Heart right ventricle (tissue), 16 donors: Measurements from ENCODE around the gene DTNBP1. TPM values are rescaled to one million over a fixed set of nuclear protein-coding genes. Genes with fewer than 3 reads are reported as not detected.

Source experiments
- ATAC-seq, 8 donors: fragments of 200-7000 bp; cut with Tn5 transposase; one replicate each; pipeline ENCODE4 v1.9.1; 2020; ENCODE audit warnings: mild to moderate bottlenecking in 8 of 8, moderate library complexity in 8 of 8, moderate number of reproducible peaks in 1 of 8
- DNase-seq, 2 donors: peaks; one replicate each; pipeline ENCODE4 v3.0.0-alpha.2; 2020
- H3K27ac ChIP-seq, 10 donors: fragments of 200-600 bp; sonication (generic) in 2 of 10; one replicate each; pipeline versions ENCODE4 v1.5.0 to v1.8.0; 2020 to 2022; ENCODE audit warnings: mild to moderate bottlenecking in 3 of 10
- H3K27me3 ChIP-seq, 7 donors: fragments of 200-600 bp; one replicate each; pipeline ENCODE4 v1.8.0; 2021 to 2022; ENCODE audit warnings: mild to moderate bottlenecking in 2 of 7
- H3K36me3 ChIP-seq, 9 donors: fragments of 200-600 bp; sonication (generic) in 1 of 9; one replicate each; pipeline versions ENCODE4 v1.5.0 to v1.8.0; 2020 to 2022; ENCODE audit warnings: mild to moderate bottlenecking in 2 of 9
- H3K4me1 ChIP-seq, 9 donors: fragments of 200-600 bp; sonication (generic) in 1 of 9; one replicate each; pipeline versions ENCODE4 v1.5.0 to v1.8.0; 2020 to 2022; ENCODE audit warnings: mild to moderate bottlenecking in 4 of 9
- H3K4me3 ChIP-seq, 10 donors: fragments of 200-600 bp; sonication (generic) in 2 of 10; one replicate each; pipeline versions ENCODE4 v1.5.0 to v1.8.0; 2020 to 2022; ENCODE audit warnings: mild to moderate bottlenecking in 7 of 10, moderate library complexity in 2 of 10
- H3K9me3 ChIP-seq, 11 donors: fragments of 200-600 bp in 10 of 11; sonication (generic) in 2 of 11; one replicate each; pipeline versions ENCODE4 v1.5.0 to v1.8.0; 2013 to 2022; ENCODE audit warnings: mild to moderate bottlenecking in 2 of 11, control low read depth in 1 of 11, moderate library complexity in 1 of 11
- CTCF ChIP-seq, 9 donors: fragments of 200-600 bp; sonication (generic) in 2 of 9; IDR thresholded peaks; one replicate each; pipeline versions ENCODE4 v1.5.0 to v1.8.0; 2021 to 2022; ENCODE audit warnings: antibody characterized with exemption in 9 of 9, mild to moderate bottlenecking in 5 of 9, moderate library complexity in 1 of 9
- WGBS, 2 donors: extraction: QIAGEN DNeasy Blood & Tissue Kit; methylation state at CpG; one replicate each; pipeline ENCODE4 v1.1.7; 2013; ENCODE audit warnings: inconsistent platforms in 1 of 2; 5-methylcytosine and 5-hydroxymethylcytosine counted together
- intact Hi-C, 10 donors: fragments of 100-400 bp; cut with DNase I; formaldehyde crosslinking; loops; one replicate each; pipeline versions ENCODE4 v1.11.1 to v1.14.2; 2022
- polyA plus RNA-seq, 2 donors: library from polyadenylated mRNA; stranded (reverse); fragments of 200-250 nt; gene quantifications; one replicate each; pipeline ENCODE4 v1.2.3, GENCODE V29; 2013
- total RNA-seq, 10 donors: library from RNA; stranded (reverse); fragmentation: NEBNext Ultra II Directional in 3 of 10; extraction: Animal tissue kit (Norgen Biotek cat#: 25700) in 3 of 10; gene quantifications; one replicate each; pipeline versions ENCODE4 v1.2.1 to v1.2.4, GENCODE V29; 2021 to 2023
- donor health status: Arrhythmogenic right ventricular cardiomyopathy.
- donor health status: ischemic (EF 13 %, LVEDD 7.1; RV severe dilation, severe dysfunction).
- donor health status: healthy with polysubstance abuse.
- donor health status: DM: no; HTN: yes; CAD: no.
- donor health status: DM: no; HTN: no; CAD: no.
- donor health status: ischemic (EF 25% LVEDD 6.9; RV normal size, moderate dysfunction).
- donor health status: ischemic (EF 25% LVEDD 5.7; RV mildly dilated, moderate dysfunction).
- donor health status: healthy.
- donor health status: DM: yes; HTN: yes; CAD: no.
- donor health status: Ischemic cardiomyopathy.
- donor health status: ischemic (EF 35%, LVEDD 5.7; RV mildly dilated, moderate dysfunction).
- donor health status: nonischemic (EF 11% LVEDD 7.7; RV severe dilation, severe dysfunction).
- donor health status: DM: yes; HTN: yes; CAD: no.
- donor health status: PGD.
- donor health status: ischemic (EF 29% LVEDD 5.4; RV normal size, mild dysfunction).
- donor health status: nonischemic (EF 23%, LVEDD 6.1; RV moderate dilation, normal function).

DTNBP1 gene
- total and polyA plus RNA-seq, 12 donors: 5.0 to 27.5 (median 18.4) TPM

GRCh38 chr6:15510536-15511247 lies 152.1 kb downstream of the DTNBP1 start:
- H3K36me3 ChIP-seq: peaks cover 0 to 90% (median 29%) of the 10 kb centered on the region in 9 donors
- no peak for ATAC-seq
- WGBS, 2 donors: 76 to 84% methylated on average over 16 of the region's 16 CpGs

GRCh38 chr6:15510121-15510520 lies 152.7 kb downstream of the DTNBP1 start:
- TF ChIP-seq CTCF (IDR thresholded peaks at IDR 0.05): no peak
- Histone ChIP-seq H3K36me3 (peaks cover 0 to 85% (median 29%) of the 10 kb centered on the region in 9 donors), H3K4me1 (peaks cover 10 to 37% (median 24%) of the 10 kb centered on the region in 9 donors), H3K4me3 (no peak overlapping the region), H3K9me3 (no peaks in the 10 kb centered on the region), H3K27ac (no peak overlapping the region), H3K27me3 (no peaks in the 10 kb centered on the region)
- ATAC-seq (no peak), DNase-seq (no peak)
- WGBS, 2 donors: 92 to 97% methylated on average over 6 of the region's 6 CpGs
- intact Hi-C loops: loop anchor here in 1 of 10 donors (5.0 kb wide), 1 partner anchor 112 kb away; no protein-coding TSS in a partner anchor

More at GRCh38 chr6:15510536-15511247, 152.1 kb downstream of the DTNBP1 start:
- H3K27me3 ChIP-seq: no peaks in the 10 kb centered on the region
- no peaks in the 10 kb centered on the region for H3K9me3 ChIP-seq
- TF ChIP-seq CTCF (IDR thresholded peaks at IDR 0.05): no peak
- no peak overlapping the region for H3K4me3 ChIP-seq
- peaks cover 5 to 31% (median 18%) of the 10 kb centered on the region in 9 donors for H3K4me1 ChIP-seq
- DNase-seq: no peak
- intact Hi-C loops: loop anchor here in 1 of 10 donors (5.0 kb wide), 1 partner anchor 112 kb away; no protein-coding TSS in a partner anchor
- H3K27ac ChIP-seq: no peak overlapping the region

- no peak for TF ChIP-seq CTCF (IDR thresholded peaks at IDR 0.05)
- H3K27ac ChIP-seq: no peak overlapping the region
- intact Hi-C loops: loop anchor here in 4 of 10 donors (5.0 to 10.0 kb wide), 4 partner anchors 105 to 1385 kb away; no protein-coding TSS in a partner anchor
- peaks cover 11 to 44% (median 31%) of the 10 kb centered on the region in 9 donors for H3K4me1 ChIP-seq
- no peaks in the 10 kb centered on the region for H3K27me3 ChIP-seq
- no peak for ATAC-seq
- no peaks in the 10 kb centered on the region for H3K9me3 ChIP-seq
- H3K36me3 ChIP-seq: peaks cover 0 to 78% (median 29%) of the 10 kb centered on the region in 9 donors
- no peak for DNase-seq
- WGBS, 2 donors: 86 to 89% methylated on average over 13 of the region's 13 CpGs
- H3K4me3 ChIP-seq: no peak overlapping the region
These were observed 153.4 kb downstream of the DTNBP1 start for GRCh38 chr6:15509335-15509933.

GRCh38 chr6:15508931-15509330 lies 153.9 kb downstream of the DTNBP1 start:
- H3K9me3 ChIP-seq: no peaks in the 10 kb centered on the region
- peak overlapping the region in 1 of 10 donors; percentile 64 for H3K27ac ChIP-seq
- ATAC-seq (no peak), DNase-seq (no peak)
- 93 to 94% methylated on average over 15 of the region's 15 CpGs for WGBS, 2 donors
- H3K4me1 ChIP-seq: peaks cover 16 to 49% (median 36%) of the 10 kb centered on the region in 9 donors
- no peak overlapping the region for H3K4me3 ChIP-seq
- intact Hi-C loops: loop anchor here in 4 of 10 donors (5.0 to 10.0 kb wide), 4 partner anchors 106 to 1384 kb away; no protein-coding TSS in a partner anchor
- TF ChIP-seq CTCF (IDR thresholded peaks at IDR 0.05): no peak
- H3K36me3 ChIP-seq: peaks cover 0 to 77% (median 24%) of the 10 kb centered on the region in 9 donors
- H3K27me3 ChIP-seq: no peaks in the 10 kb centered on the region
